ENCODE measurements around the gene PKP1.

DNA sequence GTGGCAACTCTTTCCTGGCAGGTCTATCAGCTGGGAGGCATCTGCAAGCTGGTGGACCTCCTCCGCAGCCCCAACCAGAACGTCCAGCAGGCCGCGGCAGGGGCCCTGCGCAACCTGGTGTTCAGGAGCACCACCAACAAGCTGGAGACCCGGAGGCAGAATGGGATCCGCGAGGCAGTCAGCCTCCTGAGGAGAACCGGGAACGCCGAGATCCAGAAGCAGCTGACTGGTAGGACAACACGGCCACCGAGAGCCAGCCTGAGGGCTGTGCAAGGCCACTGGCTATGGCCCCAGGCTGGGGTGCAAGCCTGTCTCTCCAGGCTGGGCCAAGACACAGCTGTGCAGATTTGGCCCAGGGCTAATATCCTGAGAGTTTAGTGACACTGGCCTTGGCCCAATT is 34.2 kb downstream of the PKP1 start:
- TF ChIP-seq, protein P1, sequence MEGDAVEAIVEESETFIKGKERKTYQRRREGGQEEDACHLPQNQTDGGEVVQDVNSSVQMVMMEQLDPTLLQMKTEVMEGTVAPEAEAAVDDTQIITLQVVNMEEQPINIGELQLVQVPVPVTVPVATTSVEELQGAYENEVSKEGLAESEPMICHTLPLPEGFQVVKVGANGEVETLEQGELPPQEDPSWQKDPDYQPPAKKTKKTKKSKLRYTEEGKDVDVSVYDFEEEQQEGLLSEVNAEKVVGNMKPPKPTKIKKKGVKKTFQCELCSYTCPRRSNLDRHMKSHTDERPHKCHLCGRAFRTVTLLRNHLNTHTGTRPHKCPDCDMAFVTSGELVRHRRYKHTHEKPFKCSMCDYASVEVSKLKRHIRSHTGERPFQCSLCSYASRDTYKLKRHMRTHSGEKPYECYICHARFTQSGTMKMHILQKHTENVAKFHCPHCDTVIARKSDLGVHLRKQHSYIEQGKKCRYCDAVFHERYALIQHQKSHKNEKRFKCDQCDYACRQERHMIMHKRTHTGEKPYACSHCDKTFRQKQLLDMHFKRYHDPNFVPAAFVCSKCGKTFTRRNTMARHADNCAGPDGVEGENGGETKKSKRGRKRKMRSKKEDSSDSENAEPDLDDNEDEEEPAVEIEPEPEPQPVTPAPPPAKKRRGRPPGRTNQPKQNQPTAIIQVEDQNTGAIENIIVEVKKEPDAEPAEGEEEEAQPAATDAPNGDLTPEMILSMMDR (IDR thresholded peaks at IDR 0.05; ENCODE audit: borderline replicate concordance, extremely low read depth, low read length, poor library complexity, severe bottlenecking): no peak
- TF ChIP-seq EZH2 (IDR thresholded peaks at IDR 0.05; ENCODE audit: borderline replicate concordance, low read depth, low read length, severe bottlenecking): no peak

All from DND-41 (cell line).